ENCODE results near the gene CD80.

The CD80 gene

GRCh38 chr3:119543147-119543546 lies 16.3 kb downstream of the CD80 start:
- DNase-seq (ENCODE audit: low spot score) = no peak

DNA sequence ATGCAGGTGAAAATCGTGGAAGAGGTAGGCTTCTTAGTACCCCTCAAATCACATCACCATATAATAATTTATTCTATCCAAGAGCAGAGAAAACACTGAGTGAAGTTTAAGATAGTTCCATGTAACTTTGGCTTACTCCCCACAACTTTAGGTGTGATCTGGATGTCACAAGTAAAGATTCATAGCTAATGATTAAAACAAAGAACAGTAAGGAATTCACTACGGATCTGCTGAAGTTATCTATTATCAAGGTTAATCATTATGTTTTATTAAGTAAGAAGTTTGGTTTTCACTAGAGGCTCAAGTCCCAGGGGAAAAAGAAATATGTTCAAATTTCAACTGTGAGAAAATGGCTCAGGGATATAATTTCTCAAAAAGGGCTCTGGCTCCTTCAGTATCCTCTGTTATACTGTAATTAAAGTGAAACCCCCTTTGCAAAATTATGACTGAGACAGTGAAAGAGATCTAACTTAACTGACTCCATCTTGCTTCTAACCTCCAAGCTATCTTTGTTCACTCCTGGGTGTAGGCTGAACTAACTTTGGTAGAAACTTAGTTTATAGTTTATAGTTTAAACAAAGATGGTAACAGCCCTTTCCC lies 17.1 kb downstream of the CD80 start:
- no peak for DNase-seq (ENCODE audit: low spot score)

DNA sequence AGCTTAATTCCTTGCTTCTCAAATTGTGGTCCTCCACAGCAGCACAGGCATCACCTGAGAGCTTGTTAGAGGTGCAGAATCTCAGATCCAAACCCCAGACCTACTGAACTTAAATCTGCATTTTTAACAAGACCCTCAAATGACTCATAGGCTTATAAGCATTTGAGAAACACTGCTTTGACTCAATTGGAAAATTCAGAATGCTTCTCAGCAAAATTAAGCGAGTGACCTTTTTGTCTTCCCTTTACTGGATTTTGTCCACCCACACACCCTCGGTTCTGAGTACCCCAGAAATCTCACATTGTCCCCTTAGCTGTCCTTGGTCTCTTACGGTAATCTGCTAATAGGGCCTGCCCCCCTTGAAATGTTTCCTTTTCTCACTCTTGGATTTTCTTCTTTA lies 17.9 kb downstream of the CD80 start:
- no peak for DNase-seq (ENCODE audit: low spot score)

DNA sequence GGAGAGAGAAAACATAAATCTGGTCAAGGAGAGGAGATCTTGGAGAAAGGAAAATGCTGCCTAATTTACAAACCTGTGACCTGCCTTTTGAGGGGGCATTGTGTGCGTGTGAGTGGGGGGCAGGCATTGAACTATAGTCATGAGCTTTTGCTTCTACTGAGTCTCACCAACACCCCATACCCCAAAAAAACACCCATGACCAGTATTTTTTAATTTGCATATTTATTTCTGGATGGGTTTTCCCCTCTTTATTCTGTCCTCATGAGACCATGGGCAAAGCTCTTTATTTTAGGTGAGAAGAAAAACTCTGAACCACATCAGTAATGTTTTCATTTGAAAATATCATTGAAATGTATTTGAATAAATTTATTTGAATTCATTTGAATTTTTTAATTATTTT lies 20.6 kb downstream of the CD80 start:
- no peak for DNase-seq (ENCODE audit: low spot score)

DNA sequence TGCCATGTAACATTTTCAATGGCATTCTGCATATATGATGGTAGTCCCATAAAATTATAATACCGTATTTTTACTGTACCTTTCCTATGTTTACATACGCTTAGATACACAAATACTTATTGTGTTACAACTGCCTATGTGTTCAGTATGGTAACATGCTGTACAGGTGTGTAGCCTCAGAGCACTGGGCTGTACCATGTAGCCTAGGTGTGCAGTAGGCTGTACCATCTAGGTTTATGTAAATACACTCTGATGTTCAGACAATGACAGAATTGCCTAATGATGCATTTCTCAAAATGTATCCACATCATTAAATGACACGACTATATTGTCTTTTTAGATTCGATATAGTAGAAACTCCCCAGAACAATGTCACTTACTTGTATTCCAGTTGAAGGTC lies 22.7 kb downstream of the CD80 start:
- no peak for DNase-seq (ENCODE audit: low spot score)

- DNase-seq (ENCODE audit: low spot score) = no peak
Measured at GRCh38 chr3:119534296-119534695, 25.1 kb downstream of the CD80 start.

- DNase-seq (ENCODE audit: low spot score) = no peak
Measured at GRCh38 chr3:119531151-119531550, 28.3 kb downstream of the CD80 start.

- no peak for DNase-seq (ENCODE audit: low spot score)
Measured at GRCh38 chr3:119530456-119530855, 29.0 kb downstream of the CD80 start.

DNA sequence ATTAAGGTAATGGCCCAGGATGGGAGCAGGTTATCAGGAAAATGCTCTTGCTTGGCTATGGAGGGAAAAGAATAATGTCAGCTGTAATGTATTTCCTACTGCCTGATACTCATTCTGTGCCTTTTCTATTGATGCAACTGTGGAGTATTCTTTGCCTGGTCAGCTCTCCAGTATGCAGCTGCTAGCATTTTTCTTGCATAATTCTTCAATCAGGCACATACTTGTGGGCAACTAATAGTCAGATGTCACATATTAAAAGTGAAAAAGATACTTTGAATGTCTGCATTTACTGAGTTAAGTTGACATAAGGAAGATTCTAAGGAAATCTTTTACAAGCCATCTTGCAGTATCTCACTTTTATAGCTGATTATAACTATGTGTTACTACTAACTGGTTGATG lies 29.5 kb downstream of the CD80 start:
- no peak for DNase-seq (ENCODE audit: low spot score)

GRCh38 chr3:119527714-119528113 lies 31.7 kb downstream of the CD80 start:
- DNase-seq (ENCODE audit: low spot score) = no peak

- DNase-seq (ENCODE audit: low spot score) = no peak
Measured at GRCh38 chr3:119524931-119525662, 34.3 kb downstream of the CD80 start.

GRCh38 chr3:119518026-119518425 lies 41.4 kb downstream of the CD80 start:
- no peak for DNase-seq (ENCODE audit: low spot score)

GRCh38 chr3:119517112-119517511 lies 42.3 kb downstream of the CD80 start:
- DNase-seq (ENCODE audit: low spot score) = no peak

DNA sequence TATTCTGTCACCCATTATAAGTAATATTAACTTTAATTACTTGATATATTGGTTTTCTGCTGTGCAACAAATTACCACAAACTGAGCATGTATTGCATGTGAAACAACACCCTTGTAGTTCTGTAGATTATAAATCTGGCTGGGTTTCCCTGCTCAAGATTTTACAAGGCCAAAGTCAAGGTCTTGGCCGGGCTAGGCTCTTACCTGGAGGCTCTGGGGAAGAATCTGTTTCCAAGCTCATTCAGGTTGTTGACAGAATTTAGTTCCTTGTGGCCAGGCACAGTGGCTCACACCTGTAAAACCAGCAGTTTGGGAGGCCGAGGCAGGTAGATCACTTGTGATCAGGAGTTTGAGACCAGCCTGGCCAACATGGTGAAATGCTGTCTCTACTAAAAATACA lies 44.8 kb downstream of the CD80 start:
- no peak for DNase-seq (ENCODE audit: low spot score)

DNA sequence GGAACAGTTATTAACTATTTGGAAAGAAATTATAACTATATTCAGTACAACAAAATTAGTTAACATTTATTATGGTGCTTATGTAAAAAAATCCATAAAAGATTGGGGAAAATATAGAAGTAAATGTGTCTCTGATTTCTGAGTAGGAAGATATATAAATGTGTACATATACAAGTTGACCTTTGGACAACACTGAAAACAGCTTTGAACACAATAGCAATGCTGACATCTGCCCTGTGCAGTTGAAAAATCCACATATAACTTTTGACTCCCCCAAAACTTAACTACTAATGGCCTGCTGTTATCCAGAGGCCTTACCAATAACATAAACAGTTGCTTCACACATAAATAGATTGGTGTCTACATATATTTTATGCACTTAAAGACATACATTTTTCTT lies 48.7 kb downstream of the CD80 start:
- no peak for DNase-seq (ENCODE audit: low spot score)

- DNase-seq (ENCODE audit: low spot score) = no peak
Measured at GRCh38 chr3:119508172-119508845, 51.1 kb downstream of the CD80 start.

- no peak for DNase-seq (ENCODE audit: low spot score)
Measured at GRCh38 chr3:119507404-119507803, 52.0 kb downstream of the CD80 start.

- DNase-seq (ENCODE audit: low spot score) = no peak
Measured at GRCh38 chr3:119506631-119507030, 52.8 kb downstream of the CD80 start.

DNA sequence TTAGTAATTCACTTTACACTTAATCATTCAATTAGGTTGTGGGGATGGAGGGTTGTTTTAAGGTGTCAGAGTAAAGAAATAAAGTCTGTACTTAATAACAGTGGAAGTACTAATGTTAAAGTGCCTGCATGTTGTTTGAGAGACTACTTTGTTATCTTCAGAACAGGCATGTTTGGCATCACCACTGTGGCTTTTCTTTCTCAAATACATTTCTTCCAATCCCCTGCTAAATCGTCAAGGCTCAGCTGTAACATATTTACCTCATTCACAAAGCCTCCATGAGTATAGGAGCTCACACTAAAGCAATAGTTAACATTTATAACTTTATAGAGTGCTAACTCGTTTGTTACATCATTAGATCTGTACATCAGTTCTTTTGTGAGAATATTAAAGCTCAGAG lies 58.5 kb downstream of the CD80 start:
- DNase-seq (ENCODE audit: low spot score) = no peak

DNA sequence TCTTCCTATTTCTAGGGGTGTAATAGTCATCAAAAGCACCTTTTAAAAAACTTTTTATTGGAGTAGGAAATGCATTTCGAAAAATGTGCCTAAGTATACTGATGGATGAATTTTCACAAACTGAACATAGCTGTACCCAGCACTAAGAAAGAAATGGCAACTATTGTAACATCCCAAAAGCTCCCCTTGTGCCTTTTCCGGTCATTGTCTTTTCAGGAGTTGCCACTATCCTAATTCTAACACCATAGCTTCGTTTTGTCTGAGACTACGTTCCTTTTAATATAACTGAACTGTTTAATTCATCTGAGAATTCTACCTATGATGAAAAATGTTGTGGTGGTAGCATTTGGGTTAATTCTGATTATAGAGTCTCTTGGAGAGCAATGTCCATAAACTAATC lies 59.1 kb downstream of the CD80 start:
- no peak for DNase-seq (ENCODE audit: low spot score)

DNA sequence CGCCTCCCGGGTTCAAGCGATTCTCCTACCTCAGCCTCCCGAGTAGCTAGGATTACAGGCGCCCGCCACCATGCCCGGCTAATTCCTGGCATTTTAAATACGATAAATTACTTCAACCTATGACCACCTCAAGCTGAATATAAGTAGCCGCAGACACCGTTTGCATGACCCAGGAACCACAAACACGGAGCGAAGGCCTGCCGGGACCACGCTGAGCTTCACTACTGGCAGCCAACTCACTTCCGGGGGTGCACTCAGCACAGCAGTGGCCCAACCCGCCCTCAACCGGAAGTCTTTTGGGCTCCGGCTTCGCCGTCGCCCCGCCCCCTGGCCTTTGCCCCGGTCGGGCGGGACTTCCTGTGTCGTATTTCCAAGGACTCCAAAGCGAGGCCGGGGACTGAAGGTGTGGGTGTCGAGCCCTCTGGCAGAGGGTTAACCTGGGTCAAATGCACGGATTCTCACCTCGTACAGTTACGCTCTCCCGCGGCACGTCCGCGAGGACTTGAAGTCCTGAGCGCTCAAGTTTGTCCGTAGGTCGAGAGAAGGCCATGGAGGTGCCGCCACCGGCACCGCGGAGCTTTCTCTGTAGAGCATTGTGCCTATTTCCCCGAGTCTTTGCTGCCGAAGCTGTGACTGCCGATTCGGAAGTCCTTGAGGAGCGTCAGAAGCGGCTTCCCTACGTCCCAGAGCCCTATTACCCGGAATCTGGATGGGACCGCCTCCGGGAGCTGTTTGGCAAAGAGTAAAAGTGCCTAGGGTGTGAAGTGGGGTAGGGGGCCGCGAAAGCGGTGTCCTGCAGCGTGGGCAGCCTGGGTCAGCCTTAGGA lies 61.0 kb downstream of the CD80 start, which contains the start of gene TIMMDC1:
Gene TIMMDC1 (plus strand): TSS at position 362 of the 826 bp plus-strand sequence. CDS start 187 bp downstream, at position 549.
- DNase-seq (ENCODE audit: low spot score) = peak; percentile 97

DNA sequence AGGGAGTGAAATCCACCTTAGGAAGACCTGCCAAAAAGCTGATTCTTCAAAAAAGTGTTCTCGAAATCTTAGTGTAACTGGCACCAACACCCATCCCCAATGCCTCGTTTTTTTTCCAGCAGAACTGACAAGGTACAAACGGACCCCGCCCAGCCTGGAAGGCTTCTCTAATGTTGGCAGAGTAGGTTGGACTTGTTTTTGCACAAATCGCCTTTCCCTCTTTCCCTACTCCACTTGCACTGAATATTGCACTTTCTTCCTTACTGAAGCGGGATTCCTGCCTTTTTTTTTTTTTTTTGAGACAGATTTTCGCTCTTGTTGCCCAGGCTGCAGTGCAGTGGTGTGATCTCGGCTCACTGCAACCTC lies 61.6 kb downstream of the CD80 start:
- no peak for DNase-seq (ENCODE audit: low spot score)

DNA sequence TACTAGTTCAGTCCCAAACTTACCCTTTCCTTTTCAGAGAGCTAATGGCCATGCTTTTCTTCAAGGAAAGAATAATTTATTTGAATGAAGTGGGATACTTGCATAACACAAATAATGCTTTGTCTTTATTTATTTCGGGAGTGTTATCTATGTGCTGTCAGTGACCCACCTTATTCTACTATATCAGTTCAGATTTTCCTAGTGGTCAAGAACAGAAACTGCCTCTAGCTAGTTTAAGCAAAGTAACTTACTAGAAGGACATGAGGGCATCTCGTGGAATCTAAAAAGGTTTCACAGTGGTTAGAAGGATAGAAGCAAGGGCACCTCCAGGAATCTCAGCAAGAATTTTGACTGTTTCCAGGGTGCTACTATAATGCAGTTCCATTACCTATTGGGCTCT lies 64.8 kb downstream of the CD80 start:
- DNase-seq (ENCODE audit: low spot score) = no peak

Data from ecto neural progenitor cell (in vitro differentiated cells).